ENCODE measurements around the gene ZBTB26.
"Not testable (repeated sequence)": the region's sequence is repeated elsewhere in the genome, so short reads cannot be mapped to it uniquely, and the experiment has no call there.

ZBTB26 gene

GRCh38 chr9:122904823-122905710 lies 26.2 kb downstream of the ZBTB26 start, which contains the start of gene RC3H2:
Gene RC3H2, minus strand, starts transcription at chr9:122905359. Its CDS starts 7,850 bp downstream, at chr9:122897509.
- H3K4me3 Mint-ChIP-seq, result peak within 1 kb of the TSS; percentile 91
- H3K27me3 Mint-ChIP-seq, result no peaks in the 10 kb centered on the region
- ATAC-seq (replicated peaks) (peak; percentile 87), DNase-seq (peak; percentile 96 to 97 (median 96))
- H3K4me1 Mint-ChIP-seq (ENCODE audit: low read depth in 2 of 2), result peaks cover 15 to 31% of the 10 kb centered on the region in 2 donors
- H3K27ac Mint-ChIP-seq, result peak within 1 kb of the TSS; percentile 95 to 98
- peaks cover 37% of the 10 kb centered on the region for H3K36me3 Mint-ChIP-seq (ENCODE audit: insufficient read depth)
- H3K9me3 Mint-ChIP-seq, result no peaks in the 10 kb centered on the region

GRCh38 chr9:122904466-122904822 lies 26.9 kb downstream of the ZBTB26 start:
- Mint-ChIP-seq H3K27ac (peak overlapping the region; percentile 95 to 98), H3K4me3 (peak overlapping the region; percentile 91), H3K36me3 (ENCODE audit: insufficient read depth) (peaks cover 31% of the 10 kb centered on the region), H3K4me1 (ENCODE audit: low read depth in 2 of 2) (peaks cover 16 to 32% of the 10 kb centered on the region in 2 donors), H3K9me3 (no peaks in the 10 kb centered on the region), H3K27me3 (no peaks in the 10 kb centered on the region)
- no peak for DNase-seq
- ATAC-seq (replicated peaks), result no peak

GRCh38 chr9:122900791-122901190 lies 30.5 kb downstream of the ZBTB26 start:
- Mint-ChIP-seq H3K27me3 (no peaks in the 10 kb centered on the region), H3K4me1 (ENCODE audit: low read depth in 2 of 2) (peaks cover 27 to 44% of the 10 kb centered on the region in 2 donors), H3K27ac (peak overlapping the region; percentile 86 to 95), H3K9me3 (no peaks in the 10 kb centered on the region), H3K4me3 (peak overlapping the region; percentile 77 to 91), H3K36me3 (ENCODE audit: insufficient read depth) (peaks cover 32% of the 10 kb centered on the region)
- ATAC-seq (replicated peaks) (no peak), DNase-seq (no peak)

GRCh38 chr9:122897969-122898368 lies 33.3 kb downstream of the ZBTB26 start:
- Mint-ChIP-seq H3K36me3 (ENCODE audit: insufficient read depth) (peaks cover 50% of the 10 kb centered on the region), H3K27ac (peak overlapping the region in 1 of 2 donors; percentile 89), H3K4me3 (peak overlapping the region in 1 of 2 donors; percentile 65), H3K27me3 (no peaks in the 10 kb centered on the region), H3K4me1 (ENCODE audit: low read depth in 2 of 2) (peaks cover 16 to 36% of the 10 kb centered on the region in 2 donors), H3K9me3 (no peaks in the 10 kb centered on the region)
- ATAC-seq (replicated peaks) (no peak), DNase-seq (no peak)

- Mint-ChIP-seq H3K36me3 (ENCODE audit: insufficient read depth) (peaks cover 91% of the 10 kb centered on the region), H3K9me3 (no peaks in the 10 kb centered on the region), H3K4me3 (no peak overlapping the region), H3K4me1 (ENCODE audit: low read depth in 2 of 2) (peaks cover 0 to 7% of the 10 kb centered on the region in 2 donors), H3K27ac (no peak overlapping the region), H3K27me3 (no peaks in the 10 kb centered on the region)
- DNase-seq (no peak), ATAC-seq (replicated peaks) (no peak)
Observed at GRCh38 chr9:122888480-122888879, 42.8 kb downstream of the ZBTB26 start.

- Mint-ChIP-seq H3K4me3 (no peak overlapping the region), H3K27ac (no peak overlapping the region), H3K27me3 (no peaks in the 10 kb centered on the region), H3K36me3 (ENCODE audit: insufficient read depth) (peaks cover 87% of the 10 kb centered on the region), H3K4me1 (ENCODE audit: low read depth in 2 of 2) (no peaks in the 10 kb centered on the region), H3K9me3 (no peaks in the 10 kb centered on the region)
- no peak for ATAC-seq (replicated peaks)
- no peak for DNase-seq
Observed at GRCh38 chr9:122883125-122883524, 48.2 kb downstream of the ZBTB26 start.

- DNase-seq (no peak), ATAC-seq (replicated peaks) (no peak)
- H3K27me3 Mint-ChIP-seq, result no peaks in the 10 kb centered on the region
- peaks cover 0 to 10% of the 10 kb centered on the region in 2 donors for H3K4me1 Mint-ChIP-seq (ENCODE audit: low read depth in 2 of 2)
- peaks cover 95% of the 10 kb centered on the region for H3K36me3 Mint-ChIP-seq (ENCODE audit: insufficient read depth)
- no peak overlapping the region for H3K4me3 Mint-ChIP-seq
- H3K9me3 Mint-ChIP-seq, result no peaks in the 10 kb centered on the region
- H3K27ac Mint-ChIP-seq, result no peak overlapping the region
Observed at GRCh38 chr9:122879443-122879842, 51.9 kb downstream of the ZBTB26 start.

GRCh38 chr9:122875523-122875922 lies 55.8 kb downstream of the ZBTB26 start:
- H3K27me3 Mint-ChIP-seq, result no peaks in the 10 kb centered on the region
- peaks cover 0 to 17% of the 10 kb centered on the region in 2 donors for H3K4me1 Mint-ChIP-seq (ENCODE audit: low read depth in 2 of 2)
- DNase-seq, result no peak
- peak overlapping the region in 1 of 2 donors; percentile 29 for H3K27ac Mint-ChIP-seq
- ATAC-seq (replicated peaks), result no peak
- H3K4me3 Mint-ChIP-seq, result no peak overlapping the region
- H3K9me3 Mint-ChIP-seq, result no peaks in the 10 kb centered on the region
- H3K36me3 Mint-ChIP-seq (ENCODE audit: insufficient read depth), result peaks cover 91% of the 10 kb centered on the region

- not testable (repeated sequence) for H3K4me3 Mint-ChIP-seq; H3K27me3 Mint-ChIP-seq; H3K4me1 Mint-ChIP-seq (ENCODE audit: low read depth in 2 of 2); DNase-seq; ATAC-seq (replicated peaks); H3K27ac Mint-ChIP-seq; H3K9me3 Mint-ChIP-seq
- peaks cover 50% of the 10 kb centered on the region for H3K36me3 Mint-ChIP-seq (ENCODE audit: insufficient read depth)
Observed at GRCh38 chr9:122867276-122867675, 64.0 kb downstream of the ZBTB26 start.

- no peaks in the 10 kb centered on the region for H3K9me3 Mint-ChIP-seq
- no peak overlapping the region for H3K27ac Mint-ChIP-seq
- DNase-seq, result no peak
- H3K4me3 Mint-ChIP-seq, result no peak overlapping the region
- peaks cover 43% of the 10 kb centered on the region for H3K36me3 Mint-ChIP-seq (ENCODE audit: insufficient read depth)
- H3K27me3 Mint-ChIP-seq, result no peaks in the 10 kb centered on the region
- no peak for ATAC-seq (replicated peaks)
- no peaks in the 10 kb centered on the region for H3K4me1 Mint-ChIP-seq (ENCODE audit: low read depth in 2 of 2)
Observed at GRCh38 chr9:122866079-122866478, 65.2 kb downstream of the ZBTB26 start.
